ENCODE data around the gene VEGFC.

The VEGFC gene

GRCh38 chr4:176790398-176790797 is 2.3 kb downstream of the VEGFC start:
- H3K36me3 ChIP-seq (ENCODE audit: control insufficient read depth, insufficient read depth, low read length): no peaks in the 10 kb centered on the region
- H3K27ac ChIP-seq: no peak overlapping the region
- peak overlapping the region; percentile 34 for H3K4me3 ChIP-seq (ENCODE audit: low read depth, low read length)
- H3K9me3 ChIP-seq (ENCODE audit: control insufficient read depth, low read length): no peaks in the 10 kb centered on the region
- H3K4me2 ChIP-seq (ENCODE audit: low read length): no peak overlapping the region
- TF ChIP-seq CTCF (IDR thresholded peaks at IDR 0.05): no peak
- H3K4me1 ChIP-seq: no peaks in the 10 kb centered on the region
- H3K9ac ChIP-seq: no peak overlapping the region
- H3K79me2 ChIP-seq: no peaks in the 10 kb centered on the region
- no peaks in the 10 kb centered on the region for H3K27me3 ChIP-seq (ENCODE audit: control insufficient read depth, insufficient read depth, low read length)
- H2AFZ ChIP-seq: no peak overlapping the region

- no peaks in the 10 kb centered on the region for H3K9me3 ChIP-seq (ENCODE audit: control insufficient read depth, low read length)
- no peak overlapping the region for H2AFZ ChIP-seq
- no peaks in the 10 kb centered on the region for H3K4me1 ChIP-seq
- H3K79me2 ChIP-seq: no peaks in the 10 kb centered on the region
- H3K9ac ChIP-seq: no peak overlapping the region
- peak overlapping the region; percentile 34 for H3K4me3 ChIP-seq (ENCODE audit: low read depth, low read length)
- H3K27me3 ChIP-seq (ENCODE audit: control insufficient read depth, insufficient read depth, low read length): no peaks in the 10 kb centered on the region
- TF ChIP-seq CTCF (IDR thresholded peaks at IDR 0.05): peak; percentile 23
- H3K27ac ChIP-seq: no peak overlapping the region
- H3K4me2 ChIP-seq (ENCODE audit: low read length): no peak overlapping the region
- no peaks in the 10 kb centered on the region for H3K36me3 ChIP-seq (ENCODE audit: control insufficient read depth, insufficient read depth, low read length)
Measured at GRCh38 chr4:176789955-176790354, 2.8 kb downstream of the VEGFC start.

- H3K9me3 ChIP-seq (ENCODE audit: control insufficient read depth, low read length): no peaks in the 10 kb centered on the region
- no peaks in the 10 kb centered on the region for H3K4me1 ChIP-seq
- no peak overlapping the region for H3K9ac ChIP-seq
- no peak for TF ChIP-seq CTCF (IDR thresholded peaks at IDR 0.05)
- no peak overlapping the region for H3K4me3 ChIP-seq (ENCODE audit: low read depth, low read length)
- H3K4me2 ChIP-seq (ENCODE audit: low read length): no peak overlapping the region
- no peak overlapping the region for H3K27ac ChIP-seq
- H2AFZ ChIP-seq: no peak overlapping the region
- H3K36me3 ChIP-seq (ENCODE audit: control insufficient read depth, insufficient read depth, low read length): no peaks in the 10 kb centered on the region
- H3K79me2 ChIP-seq: no peaks in the 10 kb centered on the region
- no peaks in the 10 kb centered on the region for H3K27me3 ChIP-seq (ENCODE audit: control insufficient read depth, insufficient read depth, low read length)
Measured at GRCh38 chr4:176788971-176789370, 3.8 kb downstream of the VEGFC start.

GRCh38 chr4:176788248-176788647 is 4.5 kb downstream of the VEGFC start:
- Histone ChIP-seq H3K4me1 (no peaks in the 10 kb centered on the region), H3K27ac (no peak overlapping the region), H3K36me3 (ENCODE audit: control insufficient read depth, insufficient read depth, low read length) (no peaks in the 10 kb centered on the region), H3K4me2 (ENCODE audit: low read length) (no peak overlapping the region), H3K79me2 (no peaks in the 10 kb centered on the region), H3K4me3 (ENCODE audit: low read depth, low read length) (no peak overlapping the region), H3K27me3 (ENCODE audit: control insufficient read depth, insufficient read depth, low read length) (no peaks in the 10 kb centered on the region), H3K9me3 (ENCODE audit: control insufficient read depth, low read length) (no peaks in the 10 kb centered on the region), H2AFZ (no peak overlapping the region), H3K9ac (no peak overlapping the region)
- TF ChIP-seq CTCF (IDR thresholded peaks at IDR 0.05): no peak

GRCh38 chr4:176784816-176785215 is 7.9 kb downstream of the VEGFC start:
- Histone ChIP-seq H3K4me1 (no peaks in the 10 kb centered on the region), H2AFZ (no peak overlapping the region), H3K79me2 (no peaks in the 10 kb centered on the region), H3K27me3 (ENCODE audit: control insufficient read depth, insufficient read depth, low read length) (no peaks in the 10 kb centered on the region), H3K9ac (no peak overlapping the region), H3K27ac (no peak overlapping the region), H3K9me3 (ENCODE audit: control insufficient read depth, low read length) (no peaks in the 10 kb centered on the region), H3K36me3 (ENCODE audit: control insufficient read depth, insufficient read depth, low read length) (no peaks in the 10 kb centered on the region), H3K4me2 (ENCODE audit: low read length) (no peak overlapping the region), H3K4me3 (ENCODE audit: low read depth, low read length) (no peak overlapping the region)
- no peak for TF ChIP-seq CTCF (IDR thresholded peaks at IDR 0.05)
